Measurements from ENCODE around the gene TMEM147.

The TMEM147 gene

DNA sequence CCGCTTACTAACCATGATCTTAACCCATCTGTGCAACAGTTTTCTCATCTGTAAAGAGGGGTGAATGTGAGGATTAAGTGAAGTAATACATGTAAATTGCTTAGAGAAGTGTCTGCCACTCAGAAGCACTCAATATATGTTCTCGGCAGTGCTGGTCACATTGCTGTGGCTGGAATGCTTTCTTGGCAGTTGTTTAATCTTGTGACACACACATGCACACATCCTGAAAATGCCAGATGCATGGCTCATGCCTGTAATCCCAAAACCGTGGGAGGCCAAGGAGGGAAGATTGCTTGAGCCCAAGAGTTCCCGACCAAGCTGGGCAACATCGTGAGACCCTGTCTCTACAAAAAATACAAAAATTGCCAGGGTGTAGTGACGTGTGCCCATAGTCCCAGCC is 27.1 kb upstream of the TMEM147 start:
- H3K27me3 ChIP-seq (replicated peaks in 2 of 5; ENCODE audit: control insufficient read depth in 4 of 5, insufficient read depth in 5 of 5, low read length in 4 of 5) = peaks cover 0 to 11% (median 3%) of the 10 kb centered on the region in 5 experiments
- no peak for DNase-seq
- H3K27ac ChIP-seq (ENCODE audit: insufficient read depth in 1 of 2, low read depth in 1 of 2, low read length in 2 of 2, poor library complexity in 1 of 2, severe bottlenecking in 2 of 2) = no peak overlapping the region
- H3K9me3 ChIP-seq (ENCODE audit: control extremely low read depth in 1 of 5, control insufficient read depth in 4 of 5, insufficient read depth in 2 of 5, low read depth in 1 of 5, low read length in 4 of 5) = no peaks in the 10 kb centered on the region
- WGBS (ENCODE audit: insufficient coverage) = 87% methylated on average over 5 of the region's 6 CpGs
- ChIA-PET POLR2A (no interaction called here), CTCF (interaction anchor here (1.2 to 1.7 kb wide), 2 partner anchors 9 to 10 kb away, joined by 3 to 4 read pairs; no protein-coding TSS in a partner anchor)
- no peaks in the 10 kb centered on the region for H3K36me3 ChIP-seq (ENCODE audit: control insufficient read depth in 4 of 4, insufficient read depth in 4 of 4, low read length in 3 of 4)
- H3K4me1 ChIP-seq (ENCODE audit: control extremely low read depth in 1 of 4, control insufficient read depth in 4 of 4, insufficient read depth in 4 of 4, low read length in 3 of 4) = peaks cover 0 to 2% (median 0%) of the 10 kb centered on the region in 4 experiments
- H3K4me3 ChIP-seq (ENCODE audit: control insufficient read depth in 1 of 7, extremely low read depth in 1 of 7, insufficient read depth in 4 of 7, low read depth in 2 of 7, low read length in 6 of 7) = no peak overlapping the region

DNA sequence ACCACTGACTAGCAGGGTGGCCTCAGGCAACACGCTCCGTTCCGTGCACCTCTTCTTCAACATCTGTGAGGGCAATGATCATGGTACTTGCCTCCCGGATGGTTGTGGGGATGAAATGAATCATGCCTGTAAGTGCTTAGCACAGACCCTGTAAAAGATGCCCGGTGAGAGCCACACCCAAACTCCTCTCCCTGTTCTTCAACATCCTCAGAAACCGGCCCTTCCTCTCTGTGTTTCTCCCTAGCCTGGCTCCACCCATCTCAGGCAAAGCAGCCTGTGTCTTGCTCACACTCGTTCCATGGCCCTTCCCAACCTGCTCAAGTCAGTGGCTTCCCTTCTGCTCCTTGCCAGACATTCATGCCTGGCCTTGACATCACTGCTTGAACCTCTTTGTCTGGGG is 26.1 kb upstream of the TMEM147 start:
- Histone ChIP-seq H3K4me1 (ENCODE audit: control extremely low read depth in 1 of 4, control insufficient read depth in 4 of 4, insufficient read depth in 4 of 4, low read length in 3 of 4) (no peaks in the 10 kb centered on the region), H3K4me3 (ENCODE audit: control insufficient read depth in 1 of 7, extremely low read depth in 1 of 7, insufficient read depth in 4 of 7, low read depth in 2 of 7, low read length in 6 of 7) (no peak overlapping the region), H3K27me3 (replicated peaks in 2 of 5; ENCODE audit: control insufficient read depth in 4 of 5, insufficient read depth in 5 of 5, low read length in 4 of 5) (peaks cover 0 to 3% (median 2%) of the 10 kb centered on the region in 5 experiments), H3K27ac (ENCODE audit: insufficient read depth in 1 of 2, low read depth in 1 of 2, low read length in 2 of 2, poor library complexity in 1 of 2, severe bottlenecking in 2 of 2) (no peak overlapping the region), H3K36me3 (ENCODE audit: control insufficient read depth in 4 of 4, insufficient read depth in 4 of 4, low read length in 3 of 4) (no peaks in the 10 kb centered on the region), H3K9me3 (ENCODE audit: control extremely low read depth in 1 of 5, control insufficient read depth in 4 of 5, insufficient read depth in 2 of 5, low read depth in 1 of 5, low read length in 4 of 5) (no peaks in the 10 kb centered on the region)
- DNase-seq = no peak
- 70% methylated on average over 2 of the region's 7 CpGs for WGBS (ENCODE audit: insufficient coverage)
- CTCF ChIA-PET = interaction anchor here (1.2 to 1.7 kb wide), 3 partner anchors 10 to 11 kb away, joined by 3 to 4 read pairs (median 3); no protein-coding TSS in a partner anchor
- POLR2A ChIA-PET = no interaction called here

DNA sequence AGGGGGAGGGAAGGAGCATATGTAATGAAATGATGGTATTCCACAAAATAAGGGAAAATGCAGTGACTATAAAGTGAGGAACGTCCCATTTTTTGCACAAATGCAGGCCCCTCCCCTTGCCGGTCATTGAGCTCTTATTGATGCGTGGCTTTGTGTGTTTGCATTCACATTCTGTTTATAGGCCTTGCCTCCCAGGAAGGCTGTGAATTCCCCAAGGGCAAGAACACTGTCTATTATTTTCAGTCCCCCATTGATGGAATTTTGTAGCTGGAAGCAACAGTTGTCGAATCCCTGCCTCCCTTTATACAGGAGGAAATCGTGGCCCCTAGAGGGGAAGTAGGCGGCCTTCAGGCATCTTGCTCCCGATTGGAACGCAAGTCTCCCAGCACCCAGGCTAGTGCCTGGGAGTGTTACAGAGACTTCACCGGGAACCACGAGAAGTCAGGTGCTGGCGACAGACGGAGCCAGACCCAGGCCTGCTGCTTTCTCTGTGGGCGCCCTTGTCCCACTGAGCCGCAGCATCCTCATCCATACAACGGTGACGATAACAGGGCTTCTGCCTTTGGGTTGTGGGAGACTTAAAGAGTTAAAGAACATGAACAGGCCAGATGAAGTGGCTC is 24.2 kb upstream of the TMEM147 start:
- Histone ChIP-seq H3K27me3 (replicated peaks in 2 of 5; ENCODE audit: control insufficient read depth in 4 of 5, insufficient read depth in 5 of 5, low read length in 4 of 5) (peaks cover 0 to 3% (median 0%) of the 10 kb centered on the region in 5 experiments), H3K4me1 (ENCODE audit: control extremely low read depth in 1 of 4, control insufficient read depth in 4 of 4, insufficient read depth in 4 of 4, low read length in 3 of 4) (no peaks in the 10 kb centered on the region), H3K4me3 (ENCODE audit: control insufficient read depth in 1 of 7, extremely low read depth in 1 of 7, insufficient read depth in 4 of 7, low read depth in 2 of 7, low read length in 6 of 7) (no peak overlapping the region), H3K27ac (ENCODE audit: insufficient read depth in 1 of 2, low read depth in 1 of 2, low read length in 2 of 2, poor library complexity in 1 of 2, severe bottlenecking in 2 of 2) (no peak overlapping the region), H3K9me3 (ENCODE audit: control extremely low read depth in 1 of 5, control insufficient read depth in 4 of 5, insufficient read depth in 2 of 5, low read depth in 1 of 5, low read length in 4 of 5) (no peaks in the 10 kb centered on the region), H3K36me3 (ENCODE audit: control insufficient read depth in 4 of 4, insufficient read depth in 4 of 4, low read length in 3 of 4) (no peaks in the 10 kb centered on the region)
- WGBS (ENCODE audit: insufficient coverage) = 93% methylated on average over 16 of the region's 16 CpGs
- DNase-seq = no peak
- CTCF ChIA-PET = interaction anchor here (1.2 to 1.9 kb wide), 3 partner anchors 9 to 28 kb away, joined by 3 to 7 read pairs (median 3); no protein-coding TSS in a partner anchor
- POLR2A ChIA-PET = no interaction called here

DNA sequence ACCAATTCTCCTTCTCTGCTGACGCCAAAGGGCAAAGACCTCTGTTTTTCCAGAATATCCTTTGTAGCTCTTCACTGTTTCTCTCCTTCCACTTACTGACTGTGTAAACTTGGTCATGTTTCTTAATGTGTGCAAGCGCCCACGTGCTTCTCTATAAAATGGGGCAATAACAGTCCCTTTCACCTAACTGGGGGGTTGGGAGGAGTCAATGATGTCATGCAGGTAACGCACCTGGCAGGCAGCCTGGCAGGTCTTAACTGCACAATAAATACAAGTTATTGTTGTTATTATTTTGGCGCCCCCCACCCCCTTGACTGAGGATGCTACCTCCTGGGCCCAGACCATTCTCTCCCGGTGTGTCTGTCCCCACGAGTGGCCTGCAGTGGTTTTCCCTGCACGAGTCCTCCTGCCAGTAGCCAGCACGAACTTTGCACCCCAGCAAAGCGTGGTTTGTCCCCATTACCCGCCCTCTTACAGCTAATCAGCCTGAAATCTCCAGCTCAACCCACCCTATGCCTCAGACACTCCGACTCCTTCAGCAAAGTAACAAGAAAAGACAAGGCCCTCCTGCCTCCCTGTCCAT is 22.6 kb upstream of the TMEM147 start:
- 92% methylated on average over 8 of the region's 12 CpGs for WGBS (ENCODE audit: insufficient coverage)
- no peak overlapping the region for H3K4me3 ChIP-seq (ENCODE audit: control insufficient read depth in 1 of 7, extremely low read depth in 1 of 7, insufficient read depth in 4 of 7, low read depth in 2 of 7, low read length in 6 of 7)
- no peak overlapping the region for H3K27ac ChIP-seq (ENCODE audit: insufficient read depth in 1 of 2, low read depth in 1 of 2, low read length in 2 of 2, poor library complexity in 1 of 2, severe bottlenecking in 2 of 2)
- H3K27me3 ChIP-seq (replicated peaks in 2 of 5; ENCODE audit: control insufficient read depth in 4 of 5, insufficient read depth in 5 of 5, low read length in 4 of 5) = peaks cover 0 to 3% (median 0%) of the 10 kb centered on the region in 5 experiments
- no peaks in the 10 kb centered on the region for H3K36me3 ChIP-seq (ENCODE audit: control insufficient read depth in 4 of 4, insufficient read depth in 4 of 4, low read length in 3 of 4)
- CTCF ChIA-PET = interaction anchor here (1.0 to 1.5 kb wide), 2 partner anchors 12 to 26 kb away, joined by 3 to 4 read pairs; no protein-coding TSS in a partner anchor
- POLR2A ChIA-PET = no interaction called here
- no peaks in the 10 kb centered on the region for H3K9me3 ChIP-seq (ENCODE audit: control extremely low read depth in 1 of 5, control insufficient read depth in 4 of 5, insufficient read depth in 2 of 5, low read depth in 1 of 5, low read length in 4 of 5)
- H3K4me1 ChIP-seq (ENCODE audit: control extremely low read depth in 1 of 4, control insufficient read depth in 4 of 4, insufficient read depth in 4 of 4, low read length in 3 of 4) = peaks cover 0 to 2% (median under 1%) of the 10 kb centered on the region in 4 experiments
- no peak for DNase-seq

DNA sequence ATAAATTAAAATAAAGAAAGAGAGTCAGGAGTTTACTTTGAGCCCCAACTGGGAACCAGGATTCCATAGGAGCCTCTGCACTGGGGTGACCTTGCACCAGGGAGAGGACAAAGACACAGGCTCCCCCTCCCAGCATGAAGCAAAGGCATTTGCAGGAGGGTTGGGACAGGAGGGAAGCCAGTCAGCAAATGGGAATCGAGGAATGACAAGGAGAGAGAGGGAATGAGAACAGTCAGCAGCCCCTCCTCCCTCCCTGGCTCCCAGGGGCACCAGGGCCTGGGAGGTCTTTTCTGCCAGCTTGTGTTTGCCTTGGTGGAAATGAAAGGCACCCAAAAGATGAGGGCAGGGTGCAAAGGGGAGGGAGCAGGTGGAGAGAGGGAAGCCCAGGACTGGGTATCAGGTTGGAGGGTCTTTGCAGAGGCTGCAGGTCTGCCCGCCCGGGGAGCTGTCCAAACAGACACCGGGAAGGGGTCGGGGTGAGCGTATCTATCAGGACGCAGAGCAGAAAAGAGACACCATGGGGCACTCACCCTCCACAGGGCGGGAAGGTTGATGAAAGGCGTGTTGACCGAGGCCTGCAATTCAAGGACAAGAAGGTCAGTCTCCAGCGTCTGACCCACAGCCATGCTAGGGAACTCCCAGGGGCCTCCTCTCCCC is 21.1 kb upstream of the TMEM147 start:
- Histone ChIP-seq H3K4me1 (ENCODE audit: control extremely low read depth in 1 of 4, control insufficient read depth in 4 of 4, insufficient read depth in 4 of 4, low read length in 3 of 4) (peaks cover 0 to 17% (median 10%) of the 10 kb centered on the region in 4 experiments), H3K27ac (ENCODE audit: insufficient read depth in 1 of 2, low read depth in 1 of 2, low read length in 2 of 2, poor library complexity in 1 of 2, severe bottlenecking in 2 of 2) (no peak overlapping the region), H3K4me3 (ENCODE audit: control insufficient read depth in 1 of 7, extremely low read depth in 1 of 7, insufficient read depth in 4 of 7, low read depth in 2 of 7, low read length in 6 of 7) (no peak overlapping the region), H3K27me3 (replicated peaks in 2 of 5; ENCODE audit: control insufficient read depth in 4 of 5, insufficient read depth in 5 of 5, low read length in 4 of 5) (peaks cover 0 to 4% (median 0%) of the 10 kb centered on the region in 5 experiments), H3K36me3 (ENCODE audit: control insufficient read depth in 4 of 4, insufficient read depth in 4 of 4, low read length in 3 of 4) (no peaks in the 10 kb centered on the region), H3K9me3 (ENCODE audit: control extremely low read depth in 1 of 5, control insufficient read depth in 4 of 5, insufficient read depth in 2 of 5, low read depth in 1 of 5, low read length in 4 of 5) (no peaks in the 10 kb centered on the region)
- 85% methylated on average over 10 of the region's 11 CpGs for WGBS (ENCODE audit: insufficient coverage)
- ChIA-PET POLR2A (no interaction called here), CTCF (interaction anchor here (0.7 to 1.5 kb wide), 2 partner anchors 25 to 112 kb away, joined by 3 to 4 read pairs; no protein-coding TSS in a partner anchor)
- no peak for DNase-seq

DNA sequence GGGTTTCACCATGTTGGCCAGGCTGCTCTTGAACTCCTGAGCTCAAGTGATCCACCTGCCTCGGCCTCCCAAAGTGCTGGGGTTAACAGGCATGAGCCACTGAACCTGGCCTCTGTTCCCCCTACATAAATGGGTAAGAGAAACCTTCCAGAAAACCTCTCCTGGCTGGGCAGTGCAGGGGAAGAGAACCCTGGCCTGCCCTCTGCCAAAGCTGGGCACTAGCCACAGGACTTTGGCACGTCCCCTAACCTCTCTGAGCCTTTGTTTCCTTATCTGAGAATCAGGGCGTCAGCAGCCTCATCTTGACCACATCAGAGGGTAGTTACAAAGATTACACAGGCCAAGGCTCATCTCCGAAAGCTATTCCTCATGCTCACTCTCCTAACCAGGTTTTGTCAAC is 19.6 kb upstream of the TMEM147 start:
- H3K9me3 ChIP-seq (ENCODE audit: control extremely low read depth in 1 of 5, control insufficient read depth in 4 of 5, insufficient read depth in 2 of 5, low read depth in 1 of 5, low read length in 4 of 5) = no peaks in the 10 kb centered on the region
- ChIA-PET POLR2A (no interaction called here), CTCF (interaction anchor here (0.8 to 1.0 kb wide), 3 partner anchors 14 to 23 kb away, joined by 3 to 4 read pairs (median 4); no protein-coding TSS in a partner anchor)
- H3K27ac ChIP-seq (ENCODE audit: insufficient read depth in 1 of 2, low read depth in 1 of 2, low read length in 2 of 2, poor library complexity in 1 of 2, severe bottlenecking in 2 of 2) = no peak overlapping the region
- peaks cover 0 to 5% (median 0%) of the 10 kb centered on the region in 5 experiments for H3K27me3 ChIP-seq (replicated peaks in 2 of 5; ENCODE audit: control insufficient read depth in 4 of 5, insufficient read depth in 5 of 5, low read length in 4 of 5)
- 96% methylated on average over 4 of the region's 4 CpGs for WGBS (ENCODE audit: insufficient coverage)
- H3K4me1 ChIP-seq (ENCODE audit: control extremely low read depth in 1 of 4, control insufficient read depth in 4 of 4, insufficient read depth in 4 of 4, low read length in 3 of 4) = peaks cover 0 to 25% (median 17%) of the 10 kb centered on the region in 4 experiments
- H3K36me3 ChIP-seq (ENCODE audit: control insufficient read depth in 4 of 4, insufficient read depth in 4 of 4, low read length in 3 of 4) = no peaks in the 10 kb centered on the region
- DNase-seq = no peak
- no peak overlapping the region for H3K4me3 ChIP-seq (ENCODE audit: control insufficient read depth in 1 of 7, extremely low read depth in 1 of 7, insufficient read depth in 4 of 7, low read depth in 2 of 7, low read length in 6 of 7)
